Measurements from ENCODE around the gene CAST.
"Not testable (repeated sequence)": the region's sequence is repeated elsewhere in the genome, so short reads cannot be mapped to it uniquely, and the experiment has no call there.

CAST gene

GRCh38 chr5:96714951-96715451, 52.8 kb downstream of the CAST start:
- DNase-seq = peak; percentile 68 to 72

GRCh38 chr5:96716007-96716406, 53.8 kb downstream of the CAST start:
- DNase-seq = peak; percentile 47 to 56

GRCh38 chr5:96716716-96717115, 54.5 kb downstream of the CAST start:
- no peak for DNase-seq

DNA sequence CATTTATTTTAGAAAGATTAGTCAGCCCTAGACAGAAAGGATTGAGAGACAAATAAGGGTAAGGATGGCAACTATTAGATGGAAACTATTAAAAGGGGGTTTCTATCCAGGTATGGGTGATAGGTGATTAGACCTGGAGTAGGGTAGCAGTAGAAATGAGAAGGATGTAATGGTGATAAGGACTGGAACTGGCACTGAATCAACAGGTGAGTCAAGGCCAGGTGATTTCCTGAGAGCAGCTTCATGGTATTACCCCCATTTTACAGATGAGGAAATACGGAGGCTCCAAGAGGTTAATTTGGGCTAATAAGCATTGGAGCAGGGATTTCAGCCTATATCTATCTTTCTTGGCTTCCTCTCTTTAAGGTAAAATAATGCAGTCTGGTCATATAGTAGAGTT, 55.7 kb downstream of the CAST start:
- no peak for DNase-seq

- no peak for DNase-seq
Observed at GRCh38 chr5:96718635-96719077, 56.5 kb downstream of the CAST start.

DNA sequence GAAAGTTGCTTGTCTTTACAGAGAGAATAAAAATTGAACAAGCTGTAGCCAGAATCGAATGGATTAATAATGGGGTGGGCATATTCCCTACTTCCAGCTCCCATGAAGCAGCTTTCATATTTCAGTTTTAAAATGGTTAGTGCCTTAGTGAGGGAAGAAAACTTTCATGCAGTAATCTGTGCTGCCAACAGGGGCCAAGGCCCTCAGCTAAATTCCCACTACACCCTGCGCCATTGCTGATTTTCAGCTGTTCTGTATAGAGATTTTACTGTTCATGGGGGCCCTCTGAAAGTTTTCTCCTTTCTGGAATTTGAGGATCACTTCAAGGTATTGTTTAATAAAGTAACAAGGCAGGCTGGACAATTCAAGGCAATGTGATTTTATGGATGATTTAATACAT, 58.2 kb downstream of the CAST start:
- no peak for DNase-seq

GRCh38 chr5:96721351-96721977, 59.3 kb downstream of the CAST start:
- no peak for DNase-seq

- no peak for DNase-seq
Observed at GRCh38 chr5:96725257-96725656, 63.1 kb downstream of the CAST start.

GRCh38 chr5:96726802-96727201, 64.6 kb downstream of the CAST start:
- DNase-seq = no peak

DNA sequence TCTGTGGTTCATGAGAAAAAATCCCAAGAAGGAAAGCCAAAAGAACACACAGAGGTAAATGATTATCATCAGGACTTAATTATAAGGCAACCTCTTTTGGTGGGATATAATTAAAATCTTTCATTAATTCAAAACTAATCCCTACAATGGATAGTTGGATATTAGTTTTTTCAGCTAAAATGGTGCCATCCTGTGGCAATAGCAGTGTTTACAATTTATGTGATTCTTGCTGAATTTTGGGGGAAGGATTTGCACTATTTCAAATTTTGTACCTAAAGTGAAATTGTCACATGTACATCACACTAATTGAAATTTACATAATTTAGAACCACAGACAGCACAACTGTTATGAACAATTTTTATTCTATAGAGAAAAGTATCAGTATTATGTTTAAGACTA, 67.0 kb downstream of the CAST start:
- DNase-seq = peak in 1 of 2 donors; percentile 28

- no peak for DNase-seq
Observed at GRCh38 chr5:96730586-96730985, 68.4 kb downstream of the CAST start.

GRCh38 chr5:96733771-96734500, 71.8 kb downstream of the CAST start:
- DNase-seq = no peak

- DNase-seq = no peak
Observed at GRCh38 chr5:96734871-96735325, 72.7 kb downstream of the CAST start.

DNA sequence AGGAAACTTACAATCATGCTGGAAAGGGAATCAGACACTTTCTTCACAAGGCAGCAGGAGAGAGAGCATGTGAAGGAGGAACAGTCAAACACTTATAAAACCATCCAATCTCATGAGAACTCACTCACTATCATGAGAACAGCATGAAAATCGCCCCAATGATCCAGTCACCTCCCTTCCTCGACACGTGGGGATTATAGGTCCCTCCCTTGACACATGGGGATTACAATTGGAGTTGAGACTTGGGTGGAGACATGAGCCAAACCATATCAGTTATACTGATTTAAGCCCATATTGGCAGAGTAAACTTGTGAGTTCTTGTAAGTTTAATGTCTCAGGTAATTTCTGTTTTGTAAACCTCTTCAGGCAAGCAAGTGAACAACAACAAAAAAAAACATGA, 74.8 kb downstream of the CAST start:
- no peak for DNase-seq

DNA sequence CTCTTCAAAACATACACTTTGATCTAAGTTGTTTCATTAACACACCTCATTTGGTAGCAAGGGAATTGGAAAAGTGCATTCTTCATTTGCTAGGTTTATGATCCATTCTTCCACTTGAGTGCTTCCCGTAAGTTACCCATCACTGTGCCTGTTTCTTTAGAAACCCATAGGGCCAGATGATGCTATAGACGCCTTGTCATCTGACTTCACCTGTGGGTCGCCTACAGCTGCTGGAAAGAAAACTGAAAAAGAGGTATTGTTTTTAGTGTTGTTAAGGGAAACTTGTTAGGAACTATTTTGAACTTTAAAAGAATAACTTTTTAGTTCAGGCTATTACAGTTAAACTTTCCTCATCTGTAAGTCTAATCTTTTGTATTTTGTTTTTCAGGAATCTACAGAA, 78.9 kb downstream of the CAST start:
- DNase-seq = no peak

DNA sequence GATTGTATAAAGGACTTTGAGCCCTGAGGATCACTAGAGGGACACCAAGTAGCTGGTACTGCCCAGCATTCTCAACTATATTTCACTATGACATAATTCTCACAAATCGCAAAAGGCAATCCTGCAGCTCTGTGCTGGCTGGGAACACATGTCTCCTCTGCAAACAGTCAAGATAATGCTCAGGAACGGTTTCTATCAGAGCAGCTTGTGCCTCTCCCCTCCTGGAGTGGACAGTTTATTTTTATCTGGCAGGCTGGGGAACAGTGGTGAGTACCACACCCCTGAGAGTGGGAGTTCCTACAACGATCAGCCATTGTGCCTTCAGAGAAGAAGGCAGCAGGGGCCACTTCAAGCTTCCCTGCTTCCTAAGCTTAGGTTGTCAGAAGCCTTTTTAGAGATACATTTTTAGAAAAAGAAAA, 79.7 kb downstream of the CAST start:
- no peak for DNase-seq

DNA sequence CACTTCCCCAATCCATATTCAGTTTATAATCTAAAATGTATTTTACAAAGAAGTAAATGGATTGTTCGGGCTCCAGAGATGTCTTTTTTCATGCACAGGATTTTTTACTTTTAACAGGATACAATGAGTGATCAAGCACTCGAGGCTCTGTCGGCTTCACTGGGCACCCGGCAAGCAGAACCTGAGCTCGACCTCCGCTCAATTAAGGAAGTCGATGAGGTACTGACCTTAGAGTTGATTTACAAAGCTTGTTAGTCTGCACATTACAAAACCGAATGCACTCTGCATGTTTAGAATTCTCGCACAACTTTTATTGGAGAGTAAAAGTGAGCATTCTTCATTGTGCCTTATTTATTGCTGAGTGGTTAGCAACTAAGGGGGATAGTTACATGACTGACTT, 80.4 kb downstream of the CAST start:
- DNase-seq = no peak

DNA sequence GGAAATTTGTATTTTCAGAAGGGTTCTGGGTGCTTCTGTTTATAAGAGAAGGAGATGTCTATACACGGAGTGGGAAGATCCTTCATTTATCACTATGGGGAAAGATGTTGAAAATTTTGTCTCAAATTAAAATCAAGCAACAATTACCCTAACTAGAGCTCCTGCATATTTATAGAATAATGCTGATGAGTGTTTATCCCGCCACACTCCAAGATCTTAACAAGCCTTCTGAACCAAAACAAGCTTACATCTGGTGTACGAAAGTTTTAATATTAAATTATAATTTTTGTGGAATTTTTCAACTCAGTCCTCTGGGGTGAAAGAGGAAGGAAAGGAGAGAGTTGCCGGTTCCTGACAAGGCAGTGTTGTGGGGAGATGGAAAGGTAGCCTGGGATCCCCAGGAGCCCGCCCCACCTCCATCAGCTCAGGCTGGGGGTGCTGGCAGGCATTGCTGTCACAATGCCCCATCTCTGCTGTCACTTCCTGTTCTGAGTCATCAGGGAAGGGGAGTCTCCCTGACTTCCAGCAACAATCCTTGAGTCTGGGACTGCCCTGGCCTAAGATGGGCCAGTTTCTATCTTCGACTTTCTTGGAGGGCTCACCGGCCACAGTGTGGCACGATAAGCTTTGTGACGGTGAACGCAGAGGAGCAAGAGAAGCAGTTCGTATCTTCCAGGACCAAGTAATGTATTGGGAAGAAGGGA, 81.0 kb downstream of the CAST start:
- peak in 1 of 2 donors; percentile 10 for DNase-seq

DNA sequence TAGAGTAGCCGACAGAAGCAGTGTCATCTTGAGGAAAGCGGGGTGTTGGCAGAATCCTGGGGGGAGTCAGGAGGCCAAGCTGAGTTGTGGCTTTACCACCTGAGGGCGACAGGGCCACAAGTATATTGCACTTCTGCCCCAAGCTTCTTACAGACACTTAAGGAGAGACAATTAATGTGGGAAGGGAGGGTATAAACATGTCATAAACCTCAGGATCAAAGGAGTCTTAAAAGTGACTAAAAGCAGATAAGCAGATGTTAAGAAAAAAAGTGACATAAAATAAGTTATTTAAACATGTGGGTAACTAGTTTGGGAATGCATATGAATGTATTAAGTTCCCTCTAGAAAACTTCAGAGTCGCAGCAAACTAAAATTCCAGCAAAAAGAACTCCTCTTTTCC, 81.6 kb downstream of the CAST start:
- DNase-seq = no peak

DNA sequence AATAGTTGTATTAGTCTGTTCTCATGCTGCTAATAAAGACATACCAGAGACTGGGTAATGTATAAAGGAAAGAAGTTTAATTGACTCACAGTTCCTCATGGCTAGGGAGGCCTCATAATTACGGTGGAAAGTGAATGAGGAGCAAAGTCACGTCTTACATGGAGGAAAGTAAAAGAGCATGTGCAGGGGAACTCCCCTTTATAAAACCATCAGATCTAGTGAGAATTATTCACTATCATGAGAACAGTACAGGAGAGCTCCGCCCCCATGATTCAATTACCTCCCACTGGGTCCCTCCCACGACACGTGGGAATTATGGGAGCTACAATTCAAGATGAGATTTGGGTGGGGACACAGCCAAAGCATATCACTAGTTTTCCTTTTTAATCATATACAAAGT, 82.0 kb downstream of the CAST start:
- DNase-seq = not testable (repeated sequence)

DNA sequence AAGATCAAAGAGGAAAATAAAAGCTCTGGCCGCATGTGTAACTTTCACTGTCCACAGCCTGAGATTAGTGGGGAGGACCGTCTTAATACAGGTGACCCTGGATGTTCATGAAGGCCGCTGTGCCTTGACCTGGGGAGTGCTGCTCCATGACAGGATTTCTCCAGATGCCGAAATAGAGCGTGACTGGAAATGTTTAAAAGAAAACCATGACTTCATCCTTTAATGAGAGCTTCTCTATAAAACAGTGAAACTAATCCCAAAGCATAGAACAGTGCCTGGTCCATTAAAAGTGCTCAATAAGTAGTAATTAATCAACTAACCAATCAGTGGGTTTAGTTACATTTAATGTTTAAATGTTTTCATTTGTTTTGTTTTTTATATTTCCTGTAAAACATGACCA, 82.8 kb downstream of the CAST start:
- DNase-seq = no peak

GRCh38 chr5:96745844-96746531, 83.8 kb downstream of the CAST start:
- no peak for DNase-seq

DNA sequence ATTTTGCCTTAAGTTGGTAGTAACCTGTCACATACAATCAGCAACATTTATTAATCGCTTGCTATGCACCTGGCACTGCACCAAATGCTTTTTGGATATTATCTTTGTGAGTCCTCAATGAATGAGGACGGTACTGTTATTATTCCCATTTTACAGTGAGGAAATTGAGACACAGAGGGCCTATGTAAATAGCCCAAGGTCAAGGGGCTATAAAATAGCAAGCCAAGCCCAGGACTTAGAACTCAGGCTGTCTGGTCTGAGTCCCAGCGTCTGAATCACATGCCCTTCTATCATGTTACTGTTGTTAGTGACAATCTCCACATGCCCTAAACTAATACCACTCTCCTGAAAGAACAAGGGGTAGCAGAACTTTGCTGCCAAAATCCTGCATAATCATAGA, 85.5 kb downstream of the CAST start:
- DNase-seq = no peak

All from CD4-positive, alpha-beta T cell treated with Interferon alpha-2 for 1 hour (primary cell).